Tibial nerve (tissue), 4 donors: ENCODE measurements around the gene ATP6AP1. TPM values are rescaled to one million over a fixed set of nuclear protein-coding genes. Genes with fewer than 3 reads are reported as not detected.
A peak's percentile ranks its signal among the peaks of the same experiment; 100 is the strongest.

Experiments
- DNase-seq, 2 donors: peaks; one replicate each; pipeline ENCODE4 v3.0.0-alpha.2; 2019; ENCODE audit warnings: low spot score in 2 of 2
- H3K27ac ChIP-seq, 4 donors: fragments of 200-600 bp; sonication (generic) in 3 of 4; one replicate each; pipeline ENCODE4 v1.5.1; 2017 to 2019; ENCODE audit warnings: mild to moderate bottlenecking in 1 of 4
- H3K27me3 ChIP-seq, 2 donors: fragments of 200-600 bp; sonication (generic) in 1 of 2; one replicate each; pipeline versions ENCODE4 v1.5.1 to v1.6.0; 2017 to 2019
- H3K36me3 ChIP-seq, 3 donors: fragments of 200-600 bp; sonication (generic); one replicate each; pipeline ENCODE4 v1.5.1; 2018 to 2019
- H3K4me1 ChIP-seq, 4 donors: fragments of 200-600 bp; sonication (generic) in 3 of 4; one replicate each; pipeline ENCODE4 v1.5.1; 2017 to 2019
- H3K4me3 ChIP-seq, 4 donors: fragments of 200-600 bp; sonication (generic) in 3 of 4; one replicate each; pipeline ENCODE4 v1.5.1; 2017 to 2019; ENCODE audit warnings: mild to moderate bottlenecking in 1 of 4, moderate library complexity in 1 of 4
- H3K9me3 ChIP-seq, 4 donors: fragments of 200-600 bp; sonication (generic) in 3 of 4; one replicate each; pipeline ENCODE4 v1.5.1; 2017 to 2019
- EP300 ChIP-seq, 2 donors: sonication (generic); formaldehyde crosslinking; IDR thresholded peaks; one replicate each; pipeline ENCODE4 v1.6.1; 2017; ENCODE audit warnings: antibody characterized with exemption in 2 of 2, mild to moderate bottlenecking in 1 of 2
- POLR2A ChIP-seq, 2 donors: fragments of 450-650 bp; IDR thresholded peaks; one replicate each; pipeline ENCODE4 v1.6.1; 2017; ENCODE audit warnings: antibody characterized with exemption in 2 of 2, mild to moderate bottlenecking in 2 of 2, moderate library complexity in 2 of 2
- WGBS, 2 donors: methylation state at CpG; one replicate each; pipeline ENCODE4 v1.1.5; 2018; 5-methylcytosine and 5-hydroxymethylcytosine counted together
- total RNA-seq, 4 donors: library from RNA; depleted of rRNA; stranded (reverse); fragments of >200 nt; gene quantifications; one replicate each; pipeline ENCODE4 v1.1.0, GENCODE V29; 2016
- TF ChIP-seq, protein P1 (sequence below), 5 experiments: fragments of 200-600 bp in 3 of 5; fragments of 450-650 bp in 2 of 5; sonication (generic) in 3 of 5; IDR thresholded peaks; one replicate each; pipeline ENCODE4 v1.5.1; 2016 to 2019; ENCODE audit warnings: antibody characterized with exemption in 5 of 5, mild to moderate bottlenecking in 3 of 5, moderate library complexity in 2 of 5

The ATP6AP1 gene
- total RNA-seq, 4 donors from 2014 or later: 42.9 to 59.7 (median 50.4) TPM

DNA sequence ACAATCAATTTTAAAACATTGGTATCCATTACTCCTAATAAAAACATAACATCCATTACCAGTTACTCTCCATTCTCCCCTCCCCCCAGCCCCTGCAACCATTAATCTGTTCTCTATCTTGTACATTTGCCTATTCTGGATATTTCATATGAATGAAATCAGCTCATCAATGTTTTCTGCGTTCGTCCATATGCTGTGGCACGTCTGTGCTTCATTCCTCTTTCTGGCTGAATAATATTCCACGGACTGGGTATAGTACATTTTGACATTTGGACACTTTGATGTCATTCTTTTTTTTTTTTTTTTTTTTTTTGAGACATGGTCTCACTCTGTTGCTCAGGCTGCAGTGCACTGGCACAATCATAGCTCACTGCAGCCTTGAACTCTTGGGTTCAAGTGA lies 24.6 kb upstream of the ATP6AP1 start:
- WGBS, 2 donors: 85 to 88% methylated on average over 4 of the region's 4 CpGs
- Histone ChIP-seq H3K4me1 (peaks cover 0 to 24% (median 0%) of the 10 kb centered on the region in 4 donors), H3K36me3 (peaks cover 0 to 23% (median 6%) of the 10 kb centered on the region in 3 donors), H3K9me3 (no peaks in the 10 kb centered on the region), H3K27me3 (no peaks in the 10 kb centered on the region), H3K4me3 (no peak overlapping the region), H3K27ac (no peak overlapping the region)
- TF ChIP-seq POLR2A (IDR thresholded peaks at IDR 0.05) (no peak), EP300 (IDR thresholded peaks at IDR 0.05) (no peak)
- TF ChIP-seq, protein P1, sequence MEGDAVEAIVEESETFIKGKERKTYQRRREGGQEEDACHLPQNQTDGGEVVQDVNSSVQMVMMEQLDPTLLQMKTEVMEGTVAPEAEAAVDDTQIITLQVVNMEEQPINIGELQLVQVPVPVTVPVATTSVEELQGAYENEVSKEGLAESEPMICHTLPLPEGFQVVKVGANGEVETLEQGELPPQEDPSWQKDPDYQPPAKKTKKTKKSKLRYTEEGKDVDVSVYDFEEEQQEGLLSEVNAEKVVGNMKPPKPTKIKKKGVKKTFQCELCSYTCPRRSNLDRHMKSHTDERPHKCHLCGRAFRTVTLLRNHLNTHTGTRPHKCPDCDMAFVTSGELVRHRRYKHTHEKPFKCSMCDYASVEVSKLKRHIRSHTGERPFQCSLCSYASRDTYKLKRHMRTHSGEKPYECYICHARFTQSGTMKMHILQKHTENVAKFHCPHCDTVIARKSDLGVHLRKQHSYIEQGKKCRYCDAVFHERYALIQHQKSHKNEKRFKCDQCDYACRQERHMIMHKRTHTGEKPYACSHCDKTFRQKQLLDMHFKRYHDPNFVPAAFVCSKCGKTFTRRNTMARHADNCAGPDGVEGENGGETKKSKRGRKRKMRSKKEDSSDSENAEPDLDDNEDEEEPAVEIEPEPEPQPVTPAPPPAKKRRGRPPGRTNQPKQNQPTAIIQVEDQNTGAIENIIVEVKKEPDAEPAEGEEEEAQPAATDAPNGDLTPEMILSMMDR (IDR thresholded peaks at IDR 0.05): no peak
- no peak for DNase-seq

DNA sequence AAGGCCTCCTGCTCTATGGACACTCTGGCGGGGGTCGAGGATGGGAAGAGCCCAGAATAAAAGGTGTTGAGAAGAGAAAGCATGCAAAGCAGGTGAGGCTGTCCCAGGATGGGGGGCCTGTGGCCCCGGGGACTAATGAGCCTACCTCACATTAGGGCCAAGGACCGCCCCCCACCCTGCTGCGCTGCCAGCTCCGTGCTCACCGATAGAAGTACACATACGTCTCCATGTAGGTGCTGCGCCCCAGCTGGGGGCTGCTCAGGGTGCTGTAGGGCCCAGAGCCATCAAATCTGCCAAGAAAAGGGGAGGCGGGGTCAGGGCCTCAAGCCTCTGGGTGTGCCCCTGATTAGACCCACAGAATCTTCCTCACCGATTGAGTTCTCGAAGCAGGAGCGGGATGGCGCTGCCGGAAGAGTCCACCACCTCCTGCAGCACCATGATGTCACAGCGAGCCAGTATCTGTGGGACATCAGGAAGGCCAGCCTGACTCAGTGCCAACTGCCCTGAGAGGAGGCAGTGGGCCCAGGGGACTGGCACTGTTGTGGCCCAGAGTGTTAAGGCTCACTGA lies 23.8 kb upstream of the ATP6AP1 start:
- peaks cover 0 to 18% (median 0%) of the 10 kb centered on the region in 4 donors for H3K4me1 ChIP-seq
- H3K27me3 ChIP-seq: no peaks in the 10 kb centered on the region
- no peaks in the 10 kb centered on the region for H3K9me3 ChIP-seq
- peaks cover 0 to 17% (median 4%) of the 10 kb centered on the region in 3 donors for H3K36me3 ChIP-seq
- TF ChIP-seq POLR2A (IDR thresholded peaks at IDR 0.05) (no peak), EP300 (IDR thresholded peaks at IDR 0.05) (no peak)
- TF ChIP-seq, protein P1 (IDR thresholded peaks at IDR 0.05): no peak
- H3K27ac ChIP-seq: no peak overlapping the region
- H3K4me3 ChIP-seq: no peak overlapping the region
- no peak for DNase-seq
- WGBS, 2 donors: 90 to 91% methylated on average over 2 to 12 of the region's 16 CpGs

DNA sequence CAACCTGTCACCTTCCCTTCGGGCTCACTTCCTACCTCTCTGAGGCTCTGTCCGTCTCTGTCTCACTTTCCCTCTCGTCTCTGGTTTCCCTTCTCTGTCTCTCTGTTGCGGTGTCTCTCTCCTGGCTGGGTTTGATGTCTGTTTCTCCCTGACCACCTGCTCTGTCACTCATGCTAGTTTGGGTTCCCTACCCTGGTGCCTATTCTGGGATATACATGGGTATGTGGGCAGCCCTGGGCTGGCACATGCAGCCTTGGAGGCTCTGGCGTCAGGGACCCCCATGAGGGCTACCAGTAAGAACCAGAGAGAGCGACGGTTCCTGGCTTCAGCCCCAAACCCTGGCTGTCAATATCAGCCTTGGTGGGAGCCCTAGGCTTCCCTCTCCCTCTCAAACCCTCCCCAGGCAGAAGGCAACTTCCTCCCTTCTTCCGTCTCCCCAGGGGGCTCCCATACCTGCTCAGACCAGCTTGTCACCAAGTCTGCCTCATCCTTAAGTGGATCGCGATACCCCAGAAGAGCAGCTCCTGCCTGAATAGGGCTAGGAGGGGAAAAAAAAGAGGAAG lies 19.7 kb upstream of the ATP6AP1 start:
- DNase-seq: no peak
- peaks cover 0 to 7% (median 0%) of the 10 kb centered on the region in 3 donors for H3K36me3 ChIP-seq
- H3K9me3 ChIP-seq: no peaks in the 10 kb centered on the region
- H3K27me3 ChIP-seq: no peaks in the 10 kb centered on the region
- peak overlapping the region in 3 of 4 donors; percentile 71 to 89 (median 87) for H3K27ac ChIP-seq
- TF ChIP-seq POLR2A (IDR thresholded peaks at IDR 0.05): no peak
- TF ChIP-seq, protein P1 (IDR thresholded peaks at IDR 0.05): no peak
- 54 to 65% methylated on average over 10 of the region's 10 CpGs for WGBS, 2 donors
- peaks cover 0 to 26% (median 0%) of the 10 kb centered on the region in 4 donors for H3K4me1 ChIP-seq
- H3K4me3 ChIP-seq: peak overlapping the region in 3 of 4 donors; percentile 13 to 46 (median 21)

DNA sequence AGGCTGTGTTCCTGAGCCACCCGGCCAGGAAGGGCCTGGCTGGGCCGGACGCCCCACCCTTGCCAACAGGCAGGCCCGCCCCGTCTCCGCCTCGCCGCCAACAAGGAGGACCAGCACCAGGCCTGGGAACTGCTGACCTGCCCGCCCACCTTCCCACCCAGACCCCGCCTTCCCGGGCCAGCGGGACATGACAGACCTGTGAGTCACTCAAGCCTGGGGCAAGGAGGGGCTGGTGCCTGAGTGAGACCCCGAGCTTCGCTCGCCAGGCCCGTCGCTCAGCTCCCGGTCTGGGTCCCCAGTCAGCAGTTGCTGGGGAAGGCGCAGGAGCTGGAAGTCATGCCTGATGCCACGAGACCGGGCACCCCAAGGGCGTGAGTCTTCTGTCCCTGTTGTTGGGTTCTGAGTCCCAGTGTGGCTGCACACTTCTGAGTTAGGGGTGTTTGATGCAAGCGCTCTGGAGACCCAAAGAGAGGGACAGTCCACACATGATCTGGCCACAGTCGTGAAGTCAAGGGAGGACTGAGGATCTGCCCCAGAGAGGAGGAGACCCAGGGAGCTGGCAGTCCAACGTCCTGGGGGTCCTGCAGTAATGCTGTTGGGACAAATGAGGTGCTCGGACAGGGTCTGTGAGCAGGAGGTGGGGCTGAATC lies 19.1 kb upstream of the ATP6AP1 start, which contains the start of gene DNASE1L1:
Gene DNASE1L1, minus strand, starts transcription at position 33 of the 650 bp plus-strand sequence. CDS start 3,686 bp downstream, outside the sequence.
- TF ChIP-seq EP300 (IDR thresholded peaks at IDR 0.05) (peak in 1 of 2 donors; percentile 58), POLR2A (IDR thresholded peaks at IDR 0.05) (peak in 1 of 2 donors; percentile 37)
- TF ChIP-seq, protein P1 (IDR thresholded peaks at IDR 0.05): no peak
- peaks cover 0 to 9% (median 0%) of the 10 kb centered on the region in 3 donors for H3K36me3 ChIP-seq
- peak; percentile 52 to 53 for DNase-seq
- H3K27ac ChIP-seq: peak within 1 kb of the TSS in 3 of 4 donors; percentile 71 to 89 (median 87)
- H3K4me3 ChIP-seq: peak within 1 kb of the TSS in 3 of 4 donors; percentile 21 to 46 (median 23)
- H3K27me3 ChIP-seq: no peaks in the 10 kb centered on the region
- H3K4me1 ChIP-seq: peaks cover 0 to 26% (median 0%) of the 10 kb centered on the region in 4 donors
- WGBS, 2 donors: 47 to 54% methylated on average over 3 to 24 of the region's 26 CpGs
- H3K9me3 ChIP-seq: no peaks in the 10 kb centered on the region

DNA sequence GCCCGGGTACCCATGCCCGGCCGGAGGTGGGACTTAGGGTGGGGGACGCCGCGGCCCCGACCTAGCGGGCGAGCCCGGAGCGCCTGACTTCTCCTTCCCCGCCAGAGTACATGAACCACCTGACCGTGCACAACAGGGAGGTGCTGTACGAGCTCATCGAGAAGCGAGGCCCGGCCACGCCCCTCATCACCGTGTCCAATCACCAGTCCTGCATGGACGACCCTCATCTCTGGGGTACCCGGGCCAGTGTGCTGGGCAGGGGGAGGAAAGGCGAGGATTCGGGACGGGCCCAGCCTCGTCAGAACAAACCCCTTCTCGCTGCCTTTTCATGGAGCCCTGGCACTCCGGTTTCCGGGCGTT lies 16.5 kb upstream of the ATP6AP1 start:
- H3K27ac ChIP-seq: peak overlapping the region; percentile 90 to 97 (median 94)
- peaks cover 0 to 9% (median 0%) of the 10 kb centered on the region in 3 donors for H3K36me3 ChIP-seq
- H3K9me3 ChIP-seq: no peaks in the 10 kb centered on the region
- WGBS, 2 donors: 50% methylated on average over 11 of the region's 29 CpGs; no CpG with 5 or more reads in 1 of the 2 donors
- H3K4me1 ChIP-seq: peaks cover 0 to 26% (median 0%) of the 10 kb centered on the region in 4 donors
- DNase-seq: peak; percentile 42 to 60
- TF ChIP-seq EP300 (IDR thresholded peaks at IDR 0.05): no peak
- TF ChIP-seq, protein P1 (IDR thresholded peaks at IDR 0.05): no peak
- no peak for TF ChIP-seq POLR2A (IDR thresholded peaks at IDR 0.05)
- peak overlapping the region; percentile 55 to 89 (median 68) for H3K4me3 ChIP-seq
- H3K27me3 ChIP-seq: no peaks in the 10 kb centered on the region
